OCI-LY7 (cell line): Measurements from ENCODE around the gene SLA2.

ENCODE experiments used
- EZH2phosphoT487 ChIP-seq: fragments of 200-600 bp; sonication (generic); IDR thresholded peaks from 2 replicates; pipeline ENCODE4 v1.6.1; 2018; ENCODE audit warnings: low read depth, borderline replicate concordance, mild to moderate bottlenecking, mixed run types, antibody characterized with exemption, low read length, moderate library complexity, mixed read lengths
- TF ChIP-seq, protein P1 (sequence below): fragments of 200-600 bp; sonication (generic); conservative IDR thresholded peaks from 2 replicates; pipeline ENCODE4 v1.5.1; 2014; ENCODE audit warnings: mild to moderate bottlenecking, antibody characterized with exemption, low read length, moderate library complexity, mixed read lengths

DNA sequence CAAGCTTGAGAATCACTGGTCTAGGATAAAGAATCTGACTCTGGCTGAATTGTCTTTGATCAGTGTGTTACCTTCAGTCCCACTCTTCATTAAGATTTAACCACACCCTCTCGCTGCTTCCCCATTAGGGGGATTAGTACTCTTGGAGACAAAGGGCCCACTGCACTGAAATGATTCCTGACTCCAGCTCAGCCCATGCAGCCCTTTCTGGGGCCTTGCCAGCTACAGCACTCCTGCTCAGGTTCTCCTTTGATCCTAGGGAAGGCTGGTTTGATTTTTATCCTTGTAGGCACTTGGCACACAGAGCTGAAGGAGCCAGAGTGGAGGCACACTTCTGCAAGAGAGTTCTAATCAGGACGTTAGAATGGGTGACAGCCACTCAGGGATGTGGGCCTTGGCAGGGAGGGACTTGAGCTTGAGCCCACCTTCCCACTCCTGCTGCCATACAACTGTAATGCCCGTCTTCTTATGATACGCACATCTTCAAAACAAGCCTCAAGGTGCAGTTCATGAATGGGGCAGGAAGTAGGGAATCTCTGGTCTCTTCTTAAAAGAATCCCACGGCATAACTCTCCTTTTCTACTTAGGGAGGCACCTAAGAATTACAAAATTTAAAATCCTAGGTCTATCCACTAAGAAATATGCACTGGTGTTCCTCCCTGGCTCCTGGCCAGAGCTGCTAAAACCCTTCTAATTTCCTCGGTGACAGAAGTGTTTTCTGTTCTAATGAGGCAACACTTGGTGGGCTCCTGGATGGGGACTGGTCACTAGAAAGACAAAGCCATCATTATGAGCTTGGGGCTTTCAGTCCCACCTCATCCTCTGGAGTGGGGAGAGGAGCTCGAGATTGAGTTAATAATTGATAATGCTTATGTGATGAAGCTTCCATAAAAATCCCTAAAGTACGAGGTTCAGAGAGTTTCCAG, 1.5 kb upstream of the SLA2 start:
- TF ChIP-seq, protein P1, sequence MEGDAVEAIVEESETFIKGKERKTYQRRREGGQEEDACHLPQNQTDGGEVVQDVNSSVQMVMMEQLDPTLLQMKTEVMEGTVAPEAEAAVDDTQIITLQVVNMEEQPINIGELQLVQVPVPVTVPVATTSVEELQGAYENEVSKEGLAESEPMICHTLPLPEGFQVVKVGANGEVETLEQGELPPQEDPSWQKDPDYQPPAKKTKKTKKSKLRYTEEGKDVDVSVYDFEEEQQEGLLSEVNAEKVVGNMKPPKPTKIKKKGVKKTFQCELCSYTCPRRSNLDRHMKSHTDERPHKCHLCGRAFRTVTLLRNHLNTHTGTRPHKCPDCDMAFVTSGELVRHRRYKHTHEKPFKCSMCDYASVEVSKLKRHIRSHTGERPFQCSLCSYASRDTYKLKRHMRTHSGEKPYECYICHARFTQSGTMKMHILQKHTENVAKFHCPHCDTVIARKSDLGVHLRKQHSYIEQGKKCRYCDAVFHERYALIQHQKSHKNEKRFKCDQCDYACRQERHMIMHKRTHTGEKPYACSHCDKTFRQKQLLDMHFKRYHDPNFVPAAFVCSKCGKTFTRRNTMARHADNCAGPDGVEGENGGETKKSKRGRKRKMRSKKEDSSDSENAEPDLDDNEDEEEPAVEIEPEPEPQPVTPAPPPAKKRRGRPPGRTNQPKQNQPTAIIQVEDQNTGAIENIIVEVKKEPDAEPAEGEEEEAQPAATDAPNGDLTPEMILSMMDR, result no peak
- no peak for TF ChIP-seq EZH2phosphoT487
